GM23338 (cell line): Measurements from ENCODE around the gene MDM4. TPM values are rescaled to one million over a fixed set of nuclear protein-coding genes. Genes with fewer than 3 reads are reported as not detected.

Source experiments
- ATAC-seq: fragments of 200-7000 bp; cut with Tn5 transposase; 3 replicates; pipeline ENCODE4 v1.9.1; 2020
- DNase-seq: peaks from one replicate; pipeline ENCODE4 v3.0.0-alpha.2; 2015; ENCODE audit warnings: low spot score
- H2AFZ ChIP-seq: fragments of 200-600 bp; sonication (generic); 2 replicates; pipeline ENCODE4 v1.8.0; 2016; ENCODE audit warnings: antibody characterized with exemption, mild to moderate bottlenecking, moderate library complexity
- H3F3A ChIP-seq: fragments of 200-600 bp; sonication (generic); replicated peaks from 2 replicates; pipeline ENCODE4 v1.8.0; 2017; ENCODE audit warnings: antibody characterized with exemption, mixed run types, low read depth
- H3K27ac ChIP-seq: fragments of 200-600 bp; sonication (generic); 2 replicates; pipeline ENCODE4 v1.6.1; 2016; ENCODE audit warnings: low read depth
- H3K27me3 ChIP-seq: fragments of 200-600 bp; sonication (generic); 2 replicates; pipeline ENCODE4 v1.8.0; 2016; ENCODE audit warnings: mild to moderate bottlenecking, mixed run types, moderate library complexity; ENCODE audit not compliant: insufficient read depth
- H3K36me3 ChIP-seq: fragments of 200-600 bp; sonication (generic); 2 replicates; pipeline ENCODE4 v1.8.0; 2016; ENCODE audit warnings: mild to moderate bottlenecking; ENCODE audit not compliant: insufficient read depth
- H3K4me1 ChIP-seq: fragments of 200-600 bp; sonication (generic); 2 replicates; pipeline ENCODE4 v1.8.0; 2016; ENCODE audit warnings: mild to moderate bottlenecking, moderate library complexity; ENCODE audit not compliant: insufficient read depth
- H3K4me2 ChIP-seq: fragments of 200-600 bp; sonication (generic); 2 replicates; pipeline ENCODE4 v1.7.1; 2017; ENCODE audit warnings: mixed run types
- H3K4me3 ChIP-seq: fragments of 200-600 bp; sonication (generic); 2 replicates; pipeline ENCODE4 v1.6.1; 2016; ENCODE audit warnings: mixed run types
- H3K79me2 ChIP-seq: fragments of 200-600 bp; sonication (generic); replicated peaks from 2 replicates; pipeline ENCODE4 v1.8.0; 2017; ENCODE audit warnings: mild to moderate bottlenecking; ENCODE audit not compliant: insufficient read depth
- H3K9me2 ChIP-seq: fragments of 200-600 bp; sonication (generic); 2 replicates; pipeline ENCODE4 v1.8.0; 2017; ENCODE audit not compliant: insufficient read depth
- H4K20me1 ChIP-seq: fragments of 200-600 bp; sonication (generic); replicated peaks from 2 replicates; pipeline ENCODE4 v1.8.0; 2017; ENCODE audit warnings: mild to moderate bottlenecking; ENCODE audit not compliant: insufficient read depth
- H3K27ac Mint-ChIP-seq: 2 replicates; pipeline ENCODE4 v1.8.0; 2020; ENCODE audit warnings: inconsistent platforms, mild to moderate bottlenecking, moderate library complexity, mixed read lengths
- H3K27me3 Mint-ChIP-seq: 3 replicates; pipeline ENCODE4 v1.8.0; 2022; ENCODE audit warnings: low read depth, mild to moderate bottlenecking, moderate library complexity, mixed read lengths, inconsistent platforms; ENCODE audit not compliant: insufficient read depth, poor library complexity
- H3K36me3 Mint-ChIP-seq: 3 replicates; pipeline ENCODE4 v1.8.0; 2021; ENCODE audit warnings: low read depth, mild to moderate bottlenecking, inconsistent platforms, moderate library complexity, mixed read lengths
- H3K4me1 Mint-ChIP-seq: 3 replicates; pipeline ENCODE4 v1.8.0; 2020; ENCODE audit warnings: mild to moderate bottlenecking, inconsistent platforms, mixed read lengths
- H3K4me3 Mint-ChIP-seq: 3 replicates; pipeline ENCODE4 v1.8.0; 2021; ENCODE audit warnings: moderate library complexity, mild to moderate bottlenecking, inconsistent platforms, mixed read lengths
- H3K9me3 Mint-ChIP-seq: 3 replicates; pipeline ENCODE4 v1.8.0; 2020; ENCODE audit warnings: moderate library complexity, mild to moderate bottlenecking, inconsistent platforms, mixed read lengths
- CREB1 ChIP-seq: fragments of 250-450 bp; sonication (Bioruptor Pico); IDR thresholded peaks from 2 replicates; pipeline ENCODE4 v1.5.0; 2020; ENCODE audit warnings: low read depth, mild to moderate bottlenecking, moderate library complexity
- POLR2AphosphoS5 ChIP-seq: IDR thresholded peaks from 2 replicates; pipeline ENCODE4 v1.6.1; 2016; ENCODE audit warnings: antibody characterized with exemption, low read depth
- ZNF114 ChIP-seq: fragments of 250-450 bp; sonication (Bioruptor Pico); IDR thresholded peaks from 2 replicates; pipeline ENCODE4 v1.5.0; 2020; ENCODE audit warnings: mild to moderate bottlenecking, moderate library complexity
- long read RNA-seq: library from polyadenylated mRNA; unstranded; transcript quantifications from one replicate; pipeline ENCODE4 v2.0.0, GENCODE V29; 2020; ENCODE audit not compliant: unreplicated experiment
- polyA plus RNA-seq: library from polyadenylated mRNA; unstranded; fragments of >200 nt; fragmentation: Nextera tagmentation; extraction: Ambion mirVana; gene quantifications from 2 replicates; pipeline ENCODE4 v1.2.1, GENCODE V29; 2016
- total RNA-seq: library from RNA; depleted of rRNA; stranded (reverse); fragments of >200 nt; shearing (Covaris generic); gene quantifications from 2 replicates; pipeline ENCODE4 v1.2.3, GENCODE V29; 2014; rRNA removed
- TF ChIP-seq, protein P1 (sequence below): IDR thresholded peaks from one replicate; pipeline ENCODE4 v1.6.1; 2018; ENCODE audit warnings: antibody characterized with exemption; ENCODE audit not compliant: unreplicated experiment
- TF ChIP-seq, protein P2 (sequence below): fragments of 250-450 bp; sonication (Bioruptor Pico); IDR thresholded peaks from 2 replicates; pipeline ENCODE4 v1.5.0; 2020; ENCODE audit warnings: mild to moderate bottlenecking, moderate library complexity
- TF ChIP-seq, protein P3 (sequence below): IDR thresholded peaks from 2 replicates; pipeline ENCODE4 v1.6.1; 2016; ENCODE audit warnings: antibody characterized with exemption

The MDM4 gene, protein sequence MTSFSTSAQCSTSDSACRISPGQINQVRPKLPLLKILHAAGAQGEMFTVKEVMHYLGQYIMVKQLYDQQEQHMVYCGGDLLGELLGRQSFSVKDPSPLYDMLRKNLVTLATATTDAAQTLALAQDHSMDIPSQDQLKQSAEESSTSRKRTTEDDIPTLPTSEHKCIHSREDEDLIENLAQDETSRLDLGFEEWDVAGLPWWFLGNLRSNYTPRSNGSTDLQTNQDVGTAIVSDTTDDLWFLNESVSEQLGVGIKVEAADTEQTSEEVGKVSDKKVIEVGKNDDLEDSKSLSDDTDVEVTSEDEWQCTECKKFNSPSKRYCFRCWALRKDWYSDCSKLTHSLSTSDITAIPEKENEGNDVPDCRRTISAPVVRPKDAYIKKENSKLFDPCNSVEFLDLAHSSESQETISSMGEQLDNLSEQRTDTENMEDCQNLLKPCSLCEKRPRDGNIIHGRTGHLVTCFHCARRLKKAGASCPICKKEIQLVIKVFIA
- 56.1 and 63.9 TPM in 2 replicates for total RNA-seq
- 22.7 and 24.8 TPM in 2 replicates for polyA plus RNA-seq
- long read RNA-seq, full-length matches to known transcripts: 3 of 11 reads
- long read RNA-seq, partial matches to known transcripts: 0 of 11 reads
- long read RNA-seq, other reads (novel, unspliced or antisense): 8 of 11 reads

DNA sequence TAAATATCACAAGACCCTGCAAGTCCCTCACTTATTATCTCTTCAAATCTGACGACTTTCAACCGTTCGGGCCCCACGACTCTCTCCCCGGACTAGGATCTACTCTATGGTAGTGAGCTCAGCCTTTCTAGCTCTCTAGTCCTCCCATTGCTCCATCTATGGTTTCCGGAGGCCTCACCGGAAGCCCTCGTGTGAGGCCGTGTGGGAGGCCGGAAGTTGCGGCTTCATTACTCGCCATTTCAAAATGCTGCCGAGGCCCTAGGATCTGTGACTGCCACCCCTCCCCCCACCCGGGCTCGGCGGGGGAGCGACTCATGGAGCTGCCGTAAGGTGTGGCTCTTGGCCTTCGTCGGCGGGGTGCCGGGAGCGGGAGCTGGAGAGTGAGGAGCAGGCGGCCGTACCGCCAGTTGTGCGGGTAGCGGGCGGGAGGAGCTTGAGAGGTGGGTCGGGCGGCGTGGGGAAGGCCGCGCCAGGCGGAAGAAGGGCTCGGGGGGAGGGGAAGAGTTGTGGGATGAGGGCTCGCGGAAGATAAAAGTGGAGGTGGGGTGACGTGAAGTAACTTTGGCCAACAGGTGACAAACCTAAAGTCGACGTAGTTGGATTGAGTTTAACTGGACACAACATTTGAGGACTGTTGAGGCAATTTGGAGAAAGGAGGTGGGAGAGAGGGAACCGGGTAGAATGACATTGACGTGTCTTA, at the start of gene MDM4:
Gene MDM4 (plus strand): TSS at position 227 of the 700 bp plus-strand sequence. CDS start 9,113 bp downstream, outside the sequence.
- no peak within 1 kb of the TSS for H3K27ac Mint-ChIP-seq
- H3K4me3 Mint-ChIP-seq: no peak within 1 kb of the TSS
- ATAC-seq (peak; percentile 99), DNase-seq (peak; percentile 99)
- H3K4me1 Mint-ChIP-seq: peaks cover 7% of the 10 kb centered on the region; the same call in 2 of the 3 replicates
- no peaks in the 10 kb centered on the region for H3K36me3 ChIP-seq
- H2AFZ ChIP-seq: no peak within 1 kb of the TSS; the same call in 1 of the 2 replicates
- H3K27me3 ChIP-seq: no peaks in the 10 kb centered on the region
- H3K4me3 ChIP-seq: peak within 1 kb of the TSS; percentile 63
- H3K27ac ChIP-seq: peak within 1 kb of the TSS; percentile 94
- 0 out of 2 replicates have a peak, but pooled peaks cover 4% of the 10 kb centered on the region for H3K4me1 ChIP-seq
- H3F3A ChIP-seq: 0 out of 2 replicates have a peak, but pooled peaks cover 9% of the 10 kb centered on the region
- H3K4me2 ChIP-seq: peak within 1 kb of the TSS; percentile 78
- peaks cover 49% of the 10 kb centered on the region for H3K79me2 ChIP-seq
- H3K9me2 ChIP-seq: no peaks in the 10 kb centered on the region
- peaks cover 4% of the 10 kb centered on the region; the same call in 2 of the 3 replicates for H3K9me3 Mint-ChIP-seq
- H3K36me3 Mint-ChIP-seq: peaks cover 24% of the 10 kb centered on the region
- H4K20me1 ChIP-seq: peaks cover 14% of the 10 kb centered on the region
- H3K27me3 Mint-ChIP-seq: peaks cover 14% of the 10 kb centered on the region
- no peak for TF ChIP-seq ZNF114 (CRISPR knock-in tag)
- TF ChIP-seq, protein P1, sequence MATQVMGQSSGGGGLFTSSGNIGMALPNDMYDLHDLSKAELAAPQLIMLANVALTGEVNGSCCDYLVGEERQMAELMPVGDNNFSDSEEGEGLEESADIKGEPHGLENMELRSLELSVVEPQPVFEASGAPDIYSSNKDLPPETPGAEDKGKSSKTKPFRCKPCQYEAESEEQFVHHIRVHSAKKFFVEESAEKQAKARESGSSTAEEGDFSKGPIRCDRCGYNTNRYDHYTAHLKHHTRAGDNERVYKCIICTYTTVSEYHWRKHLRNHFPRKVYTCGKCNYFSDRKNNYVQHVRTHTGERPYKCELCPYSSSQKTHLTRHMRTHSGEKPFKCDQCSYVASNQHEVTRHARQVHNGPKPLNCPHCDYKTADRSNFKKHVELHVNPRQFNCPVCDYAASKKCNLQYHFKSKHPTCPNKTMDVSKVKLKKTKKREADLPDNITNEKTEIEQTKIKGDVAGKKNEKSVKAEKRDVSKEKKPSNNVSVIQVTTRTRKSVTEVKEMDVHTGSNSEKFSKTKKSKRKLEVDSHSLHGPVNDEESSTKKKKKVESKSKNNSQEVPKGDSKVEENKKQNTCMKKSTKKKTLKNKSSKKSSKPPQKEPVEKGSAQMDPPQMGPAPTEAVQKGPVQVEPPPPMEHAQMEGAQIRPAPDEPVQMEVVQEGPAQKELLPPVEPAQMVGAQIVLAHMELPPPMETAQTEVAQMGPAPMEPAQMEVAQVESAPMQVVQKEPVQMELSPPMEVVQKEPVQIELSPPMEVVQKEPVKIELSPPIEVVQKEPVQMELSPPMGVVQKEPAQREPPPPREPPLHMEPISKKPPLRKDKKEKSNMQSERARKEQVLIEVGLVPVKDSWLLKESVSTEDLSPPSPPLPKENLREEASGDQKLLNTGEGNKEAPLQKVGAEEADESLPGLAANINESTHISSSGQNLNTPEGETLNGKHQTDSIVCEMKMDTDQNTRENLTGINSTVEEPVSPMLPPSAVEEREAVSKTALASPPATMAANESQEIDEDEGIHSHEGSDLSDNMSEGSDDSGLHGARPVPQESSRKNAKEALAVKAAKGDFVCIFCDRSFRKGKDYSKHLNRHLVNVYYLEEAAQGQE: peak; percentile 25
- TF ChIP-seq, protein P2, sequence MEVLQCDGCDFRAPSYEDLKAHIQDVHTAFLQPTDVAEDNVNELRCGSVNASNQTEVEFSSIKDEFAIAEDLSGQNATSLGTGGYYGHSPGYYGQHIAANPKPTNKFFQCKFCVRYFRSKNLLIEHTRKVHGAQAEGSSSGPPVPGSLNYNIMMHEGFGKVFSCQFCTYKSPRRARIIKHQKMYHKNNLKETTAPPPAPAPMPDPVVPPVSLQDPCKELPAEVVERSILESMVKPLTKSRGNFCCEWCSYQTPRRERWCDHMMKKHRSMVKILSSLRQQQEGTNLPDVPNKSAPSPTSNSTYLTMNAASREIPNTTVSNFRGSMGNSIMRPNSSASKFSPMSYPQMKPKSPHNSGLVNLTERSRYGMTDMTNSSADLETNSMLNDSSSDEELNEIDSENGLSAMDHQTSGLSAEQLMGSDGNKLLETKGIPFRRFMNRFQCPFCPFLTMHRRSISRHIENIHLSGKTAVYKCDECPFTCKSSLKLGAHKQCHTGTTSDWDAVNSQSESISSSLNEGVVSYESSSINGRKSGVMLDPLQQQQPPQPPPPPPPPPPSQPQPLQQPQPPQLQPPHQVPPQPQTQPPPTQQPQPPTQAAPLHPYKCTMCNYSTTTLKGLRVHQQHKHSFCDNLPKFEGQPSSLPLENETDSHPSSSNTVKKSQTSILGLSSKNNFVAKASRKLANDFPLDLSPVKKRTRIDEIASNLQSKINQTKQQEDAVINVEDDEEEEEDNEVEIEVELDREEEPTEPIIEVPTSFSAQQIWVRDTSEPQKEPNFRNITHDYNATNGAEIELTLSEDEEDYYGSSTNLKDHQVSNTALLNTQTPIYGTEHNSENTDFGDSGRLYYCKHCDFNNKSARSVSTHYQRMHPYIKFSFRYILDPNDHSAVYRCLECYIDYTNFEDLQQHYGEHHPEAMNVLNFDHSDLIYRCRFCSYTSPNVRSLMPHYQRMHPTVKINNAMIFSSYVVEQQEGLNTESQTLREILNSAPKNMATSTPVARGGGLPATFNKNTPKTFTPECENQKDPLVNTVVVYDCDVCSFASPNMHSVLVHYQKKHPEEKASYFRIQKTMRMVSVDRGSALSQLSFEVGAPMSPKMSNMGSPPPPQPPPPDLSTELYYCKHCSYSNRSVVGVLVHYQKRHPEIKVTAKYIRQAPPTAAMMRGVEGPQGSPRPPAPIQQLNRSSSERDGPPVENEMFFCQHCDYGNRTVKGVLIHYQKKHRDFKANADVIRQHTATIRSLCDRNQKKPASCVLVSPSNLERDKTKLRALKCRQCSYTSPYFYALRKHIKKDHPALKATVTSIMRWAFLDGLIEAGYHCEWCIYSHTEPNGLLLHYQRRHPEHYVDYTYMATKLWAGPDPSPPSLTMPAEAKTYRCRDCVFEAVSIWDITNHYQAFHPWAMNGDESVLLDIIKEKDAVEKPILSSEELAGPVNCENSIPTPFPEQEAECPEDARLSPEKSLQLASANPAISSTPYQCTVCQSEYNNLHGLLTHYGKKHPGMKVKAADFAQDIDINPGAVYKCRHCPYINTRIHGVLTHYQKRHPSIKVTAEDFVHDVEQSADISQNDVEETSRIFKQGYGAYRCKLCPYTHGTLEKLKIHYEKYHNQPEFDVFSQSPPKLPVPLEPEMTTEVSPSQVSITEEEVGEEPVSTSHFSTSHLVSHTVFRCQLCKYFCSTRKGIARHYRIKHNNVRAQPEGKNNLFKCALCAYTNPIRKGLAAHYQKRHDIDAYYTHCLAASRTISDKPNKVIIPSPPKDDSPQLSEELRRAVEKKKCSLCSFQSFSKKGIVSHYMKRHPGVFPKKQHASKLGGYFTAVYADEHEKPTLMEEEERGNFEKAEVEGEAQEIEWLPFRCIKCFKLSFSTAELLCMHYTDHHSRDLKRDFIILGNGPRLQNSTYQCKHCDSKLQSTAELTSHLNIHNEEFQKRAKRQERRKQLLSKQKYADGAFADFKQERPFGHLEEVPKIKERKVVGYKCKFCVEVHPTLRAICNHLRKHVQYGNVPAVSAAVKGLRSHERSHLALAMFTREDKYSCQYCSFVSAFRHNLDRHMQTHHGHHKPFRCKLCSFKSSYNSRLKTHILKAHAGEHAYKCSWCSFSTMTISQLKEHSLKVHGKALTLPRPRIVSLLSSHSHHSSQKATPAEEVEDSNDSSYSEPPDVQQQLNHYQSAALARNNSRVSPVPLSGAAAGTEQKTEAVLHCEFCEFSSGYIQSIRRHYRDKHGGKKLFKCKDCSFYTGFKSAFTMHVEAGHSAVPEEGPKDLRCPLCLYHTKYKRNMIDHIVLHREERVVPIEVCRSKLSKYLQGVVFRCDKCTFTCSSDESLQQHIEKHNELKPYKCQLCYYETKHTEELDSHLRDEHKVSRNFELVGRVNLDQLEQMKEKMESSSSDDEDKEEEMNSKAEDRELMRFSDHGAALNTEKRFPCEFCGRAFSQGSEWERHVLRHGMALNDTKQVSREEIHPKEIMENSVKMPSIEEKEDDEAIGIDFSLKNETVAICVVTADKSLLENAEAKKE (CRISPR knock-in tag): no peak
- TF ChIP-seq, protein P3, sequence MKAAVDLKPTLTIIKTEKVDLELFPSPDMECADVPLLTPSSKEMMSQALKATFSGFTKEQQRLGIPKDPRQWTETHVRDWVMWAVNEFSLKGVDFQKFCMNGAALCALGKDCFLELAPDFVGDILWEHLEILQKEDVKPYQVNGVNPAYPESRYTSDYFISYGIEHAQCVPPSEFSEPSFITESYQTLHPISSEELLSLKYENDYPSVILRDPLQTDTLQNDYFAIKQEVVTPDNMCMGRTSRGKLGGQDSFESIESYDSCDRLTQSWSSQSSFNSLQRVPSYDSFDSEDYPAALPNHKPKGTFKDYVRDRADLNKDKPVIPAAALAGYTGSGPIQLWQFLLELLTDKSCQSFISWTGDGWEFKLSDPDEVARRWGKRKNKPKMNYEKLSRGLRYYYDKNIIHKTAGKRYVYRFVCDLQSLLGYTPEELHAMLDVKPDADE: peak; percentile 85
- peak; percentile 85 for TF ChIP-seq POLR2AphosphoS5
- peak; percentile 85 for TF ChIP-seq CREB1 (CRISPR knock-in tag)
